NCI-H774 (cell line): Measurements from ENCODE around the gene ERBB2.
A peak's percentile ranks its signal among the peaks of the same experiment; 100 is the strongest.
"Not testable (repeated sequence)": the region's sequence is repeated elsewhere in the genome, so short reads cannot be mapped to it uniquely, and the experiment has no call there.

Experiments
- DNase-seq: peaks from one replicate; lab custom pipeline; 2025; lab: John Stamatoyannopoulos, UW

ERBB2 gene

DNA sequence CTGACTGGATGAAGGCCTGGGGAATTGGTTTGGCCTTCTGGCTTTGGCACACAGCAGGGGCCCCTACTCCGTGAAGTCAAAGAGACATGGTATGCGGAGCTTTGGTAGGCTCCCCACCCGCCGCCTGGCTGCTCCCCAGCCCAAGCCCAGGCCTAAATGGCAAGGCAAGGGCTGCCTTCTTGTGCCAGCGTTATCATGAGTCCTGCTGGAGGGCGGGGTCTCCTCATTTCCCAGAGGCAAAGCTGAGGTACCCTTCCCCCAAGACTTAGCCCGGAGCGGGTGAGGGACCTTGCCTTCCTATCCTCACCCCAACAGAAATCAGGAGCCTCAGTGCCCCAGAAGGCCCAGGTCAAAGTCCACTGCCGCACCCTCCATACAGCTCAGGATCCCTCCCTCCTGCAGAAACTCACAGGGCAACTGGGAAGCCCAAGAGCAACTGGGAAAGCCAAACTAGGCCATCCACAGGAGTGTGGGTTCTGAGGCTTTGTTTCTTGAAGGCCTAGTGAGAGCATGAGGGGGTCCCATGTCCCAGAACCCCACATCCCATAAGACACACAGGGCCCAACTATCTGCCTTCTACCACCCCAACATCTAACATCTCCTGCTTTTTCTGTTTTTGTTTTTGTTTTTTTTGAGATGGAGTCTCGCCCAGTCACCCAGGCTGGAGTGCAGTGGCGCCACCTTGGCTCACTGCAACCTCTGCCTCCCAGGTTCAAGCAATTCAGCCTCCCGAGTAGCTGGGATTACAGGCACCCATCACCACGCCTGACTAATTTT, 21.3 kb upstream of the ERBB2 start:
- DNase-seq, result no peak

DNA sequence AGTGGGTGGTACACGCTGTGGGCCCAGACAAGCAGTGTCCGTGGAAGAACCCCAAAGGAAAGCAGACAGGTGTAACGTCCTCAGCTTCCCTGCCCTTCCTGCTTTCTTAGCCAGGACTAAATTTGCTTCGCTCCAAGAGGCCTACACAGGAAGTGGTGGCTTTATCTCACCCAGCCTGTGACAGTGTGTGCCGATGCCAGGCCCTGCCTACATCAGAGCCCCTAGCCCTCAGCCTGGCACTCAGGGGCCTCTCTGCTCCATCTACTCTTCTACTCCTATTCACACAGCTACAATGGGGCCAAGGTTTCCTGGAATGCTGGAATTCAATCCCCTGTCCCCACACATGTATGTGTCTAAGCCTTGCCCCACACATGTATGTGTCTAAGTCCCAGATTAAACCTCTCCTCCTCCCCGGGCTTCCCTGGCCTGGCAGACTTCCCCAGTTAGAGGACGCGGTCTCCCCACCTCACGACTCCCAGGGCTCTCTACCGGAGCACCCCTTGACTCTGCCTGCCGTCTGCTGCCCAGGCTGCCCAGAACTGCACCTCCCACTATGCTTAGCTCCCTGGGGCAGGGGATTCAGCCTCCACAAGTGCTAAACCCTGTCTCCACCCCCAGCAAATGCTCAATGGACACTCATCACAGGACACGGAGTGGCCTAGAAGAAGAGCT, 20.2 kb upstream of the ERBB2 start:
- no peak for DNase-seq

DNA sequence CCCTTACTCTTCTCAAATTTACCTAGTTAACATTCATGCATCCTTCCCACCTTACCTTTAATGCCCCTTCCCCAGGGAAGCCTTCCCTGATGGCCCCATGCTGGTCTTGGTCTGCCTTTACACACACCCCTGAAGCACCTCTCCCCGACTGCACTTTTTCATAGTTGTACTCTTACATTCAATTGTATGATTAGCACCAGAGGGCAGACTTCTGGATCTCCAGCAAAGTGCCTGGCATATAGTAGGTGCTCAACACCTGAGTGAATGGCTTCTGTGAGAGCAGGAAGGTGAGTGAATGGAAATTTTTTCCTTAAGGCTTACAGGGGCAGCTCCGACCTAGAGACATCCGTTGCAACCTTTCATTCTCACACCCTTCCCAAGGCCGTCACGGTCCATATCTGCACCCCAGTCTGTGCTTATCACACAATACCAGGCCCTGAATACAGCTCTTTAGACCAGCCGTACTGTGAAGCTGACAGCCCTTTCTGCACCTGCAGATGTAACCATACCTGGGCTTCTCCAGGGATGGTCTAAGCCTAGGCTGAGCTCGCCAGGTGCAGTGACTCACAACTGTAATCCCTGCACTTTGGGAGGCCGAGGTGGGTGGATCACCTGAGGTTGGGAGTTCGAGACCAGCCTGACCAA, 16.4 kb upstream of the ERBB2 start:
- no peak for DNase-seq

DNA sequence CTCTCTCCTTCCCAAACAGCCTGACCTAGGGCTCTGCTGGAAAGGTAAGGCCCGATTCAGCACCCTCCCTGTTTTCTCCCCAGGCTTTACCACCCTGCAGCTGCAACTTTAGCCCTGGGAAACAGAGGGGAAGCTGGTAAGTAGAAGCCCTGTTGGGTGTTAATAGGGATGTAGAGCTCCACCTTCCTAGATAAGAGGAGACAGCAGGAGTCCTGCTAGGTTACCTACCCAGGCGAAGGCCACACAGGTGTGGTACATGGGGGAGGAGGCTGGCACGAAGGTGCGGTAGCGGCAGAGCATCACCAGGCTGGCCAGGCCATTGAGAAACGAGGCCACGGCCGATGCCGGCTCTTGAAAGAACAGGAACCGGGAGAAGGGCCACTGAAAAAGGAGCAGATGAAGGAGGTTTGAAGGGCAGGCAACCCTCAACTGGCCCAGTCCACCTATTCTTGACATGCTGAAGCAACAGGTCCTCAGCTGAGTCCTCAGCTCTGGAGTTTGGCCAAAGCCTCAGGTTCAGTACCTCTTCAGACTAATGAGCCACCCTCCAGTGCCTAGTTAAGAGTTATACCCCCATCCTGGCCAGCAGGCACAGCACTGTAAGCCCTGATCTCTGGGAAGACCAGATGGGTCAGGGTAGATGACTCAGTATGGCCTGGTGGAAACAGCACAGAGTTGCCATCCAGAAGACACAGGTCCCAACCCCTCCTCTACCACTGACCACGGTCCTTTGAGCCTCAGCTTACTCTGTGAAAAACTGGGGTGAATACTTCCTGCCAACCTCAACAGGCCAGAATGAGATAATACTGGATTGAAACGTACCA, 15.3 kb upstream of the ERBB2 start:
- DNase-seq, result no peak

DNA sequence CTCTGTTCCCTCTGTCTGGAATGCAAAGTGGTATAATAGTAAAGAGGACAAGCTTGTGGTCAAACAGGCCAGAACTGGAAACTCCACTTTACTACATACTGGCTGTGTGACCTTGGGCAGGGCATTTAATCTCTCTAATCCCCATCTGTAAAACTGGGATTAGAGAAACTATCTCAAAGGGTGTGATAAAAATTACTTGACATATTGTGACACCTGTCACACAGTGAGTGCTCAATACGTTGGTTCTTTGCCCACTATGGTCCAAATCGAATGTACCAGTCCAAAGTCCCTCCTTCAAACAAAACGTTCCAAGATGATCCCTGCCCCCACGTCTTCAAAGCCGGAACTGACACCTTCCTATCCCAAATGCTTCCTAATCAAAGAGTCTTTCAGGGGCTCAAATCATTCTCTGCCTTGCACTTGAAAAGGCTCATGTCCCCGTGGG, 12.7 kb upstream of the ERBB2 start:
- DNase-seq, result no peak

DNA sequence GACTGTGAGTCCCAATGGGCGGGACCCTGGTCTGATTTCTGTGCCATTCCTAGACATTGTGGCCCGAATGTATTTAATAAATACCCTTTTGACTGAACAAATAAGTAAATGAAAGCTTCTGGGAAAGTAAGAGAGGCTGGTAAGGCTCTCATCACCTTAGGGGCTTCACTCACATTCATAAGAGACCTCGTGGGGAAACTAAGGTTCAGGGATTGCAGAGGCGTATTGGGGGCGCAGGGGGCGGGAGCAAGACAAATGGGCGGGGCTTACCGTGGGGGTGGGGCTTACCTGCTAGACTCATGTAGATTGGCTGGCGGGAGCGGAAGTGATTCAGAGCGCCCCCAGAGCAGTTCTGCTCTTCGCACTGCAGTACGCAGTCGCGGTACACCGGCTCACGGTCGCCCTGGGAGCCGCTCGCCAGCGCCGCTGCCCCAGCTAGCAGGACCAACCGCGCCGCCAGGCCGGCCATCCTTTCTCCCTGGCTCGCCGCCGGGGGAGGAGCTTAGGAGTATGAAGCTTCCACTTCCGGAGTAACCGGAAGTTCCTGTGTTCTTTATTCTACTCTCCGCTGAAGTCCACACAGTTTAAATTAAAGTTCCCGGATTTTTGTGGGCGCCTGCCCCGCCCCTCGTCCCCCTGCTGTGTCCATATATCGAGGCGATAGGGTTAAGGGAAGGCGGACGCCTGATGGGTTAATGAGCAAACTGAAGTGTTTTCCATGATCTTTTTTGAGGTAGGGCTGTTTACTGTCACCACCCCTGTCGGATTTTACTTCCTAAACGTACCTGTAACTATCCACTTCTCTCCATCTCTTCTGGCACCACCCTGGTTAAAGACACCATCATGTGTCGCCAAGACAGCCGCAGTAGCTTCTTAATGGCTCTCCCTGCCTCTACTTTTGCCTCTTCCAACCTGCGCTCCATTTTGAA, 12.1 kb upstream of the ERBB2 start, which contains the start of gene PGAP3:
Gene PGAP3, minus strand, starts transcription at position 512 of the 929 bp plus-strand sequence. Its CDS starts 43 bp downstream, at position 469.
- DNase-seq, result peak; percentile 95

DNA sequence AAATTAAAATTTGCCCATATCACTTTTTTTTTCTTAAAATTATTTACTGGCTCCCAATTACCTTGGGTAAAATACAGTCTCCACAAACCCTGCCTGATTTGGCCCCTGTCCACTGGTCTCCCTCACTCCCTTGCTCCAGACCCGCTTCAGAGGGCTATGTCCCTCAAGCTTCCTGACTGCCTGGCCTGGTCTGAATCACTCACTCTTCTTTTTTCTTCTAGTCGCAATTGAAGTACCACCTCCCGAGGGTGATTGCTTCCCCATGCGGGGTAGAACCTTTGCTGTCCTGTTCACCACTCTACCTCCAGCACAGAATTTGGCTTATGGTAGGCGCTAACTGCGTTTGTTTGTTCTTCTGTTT, 11.4 kb upstream of the ERBB2 start:
- no peak for DNase-seq

DNA sequence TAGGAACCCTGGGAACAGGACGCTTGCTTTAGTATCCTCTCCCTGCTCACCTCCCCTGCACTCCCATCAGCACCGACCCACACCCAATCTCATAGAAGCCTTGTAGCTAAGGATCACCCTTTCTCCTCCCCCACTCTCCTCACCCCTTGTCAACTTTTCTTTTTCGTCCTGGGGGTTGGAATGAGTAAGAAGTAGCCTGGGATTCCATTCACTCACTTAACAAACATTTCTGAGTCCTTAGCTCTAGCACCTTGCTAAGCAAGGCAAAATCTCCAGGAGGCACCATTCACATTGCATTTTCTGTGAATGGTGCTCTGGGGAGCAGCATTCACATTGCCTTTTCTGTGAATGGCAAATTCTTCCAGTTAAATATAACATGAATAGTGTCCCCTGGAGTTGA, 10.9 kb upstream of the ERBB2 start:
- DNase-seq, result no peak

DNA sequence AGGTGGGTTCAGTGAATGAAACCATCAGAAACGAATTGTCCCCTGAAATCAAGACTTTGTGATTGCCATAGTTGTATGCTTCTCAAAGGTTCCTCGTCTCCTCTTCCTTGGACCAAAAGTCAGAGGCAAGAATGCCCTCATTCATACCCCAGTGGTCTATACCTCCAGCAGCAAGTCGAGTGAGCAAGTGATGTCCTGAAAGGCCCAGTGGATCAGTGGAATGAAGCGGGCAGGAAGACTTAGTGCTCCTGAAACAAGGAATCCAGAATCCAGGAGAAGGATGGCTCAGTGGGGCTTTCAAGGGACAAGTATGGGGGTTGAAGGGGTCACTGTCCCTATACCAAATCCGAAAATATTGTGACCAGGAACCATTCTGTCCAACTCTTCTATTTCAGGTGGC, 5.3 kb upstream of the ERBB2 start:
- DNase-seq, result no peak

DNA sequence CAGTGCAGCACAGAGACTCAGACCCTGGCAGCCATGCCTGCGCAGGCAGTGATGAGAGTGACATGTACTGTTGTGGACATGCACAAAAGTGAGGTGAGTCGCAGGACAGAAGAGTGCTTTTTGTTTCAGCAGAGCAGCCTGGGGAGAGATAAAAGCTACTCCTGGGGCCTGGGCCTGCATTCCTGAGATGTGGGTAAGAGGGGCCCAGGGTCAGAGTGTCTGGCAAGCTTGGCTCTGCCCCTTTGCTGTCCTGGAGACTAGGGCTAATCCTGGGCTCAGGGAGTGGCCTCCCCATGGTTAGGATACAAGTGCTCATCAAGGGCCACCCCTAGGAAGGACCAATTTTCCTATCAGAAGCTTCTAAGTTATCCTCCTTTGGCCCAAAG, 4.8 kb upstream of the ERBB2 start:
- no peak for DNase-seq

DNA sequence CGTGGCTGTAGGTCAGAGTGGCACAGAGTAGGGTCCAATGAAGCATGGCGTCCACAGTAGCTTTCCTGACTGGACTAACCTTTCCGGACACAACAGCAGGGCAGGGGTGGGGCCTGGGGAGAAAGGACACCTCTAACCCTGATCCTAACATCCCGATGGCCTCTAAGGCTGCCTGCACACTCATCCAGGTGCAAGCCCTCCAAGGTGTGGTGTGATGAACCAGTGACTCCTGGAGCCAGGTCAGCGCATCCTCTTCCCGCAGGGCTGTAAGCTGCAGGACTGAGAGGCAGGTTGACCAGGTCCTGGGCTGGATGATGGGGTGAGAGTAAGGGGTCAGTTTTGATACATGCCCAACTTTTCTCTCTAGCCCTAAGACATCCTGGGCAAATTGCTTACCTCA, 3.1 kb upstream of the ERBB2 start:
- DNase-seq, result no peak

DNA sequence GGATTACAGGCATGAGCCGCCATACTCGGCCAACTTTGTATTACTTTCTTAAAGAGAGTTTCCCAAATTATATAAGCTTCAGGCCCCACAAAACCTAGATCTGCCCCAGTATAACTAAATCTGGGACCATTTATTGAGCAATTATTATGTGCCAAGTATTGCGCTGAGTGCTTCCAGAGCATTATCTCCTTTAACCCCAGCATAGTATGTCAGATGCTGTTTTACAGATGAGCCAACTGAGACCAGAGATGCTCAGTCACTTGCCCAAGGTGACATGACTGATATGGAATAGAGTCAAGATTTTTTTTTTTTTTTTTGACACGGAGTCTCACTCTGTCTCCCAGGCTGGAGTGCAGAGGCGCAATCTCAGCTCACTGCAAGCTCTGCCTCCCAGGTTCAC, 1.9 kb upstream of the ERBB2 start:
- DNase-seq, result no peak

DNA sequence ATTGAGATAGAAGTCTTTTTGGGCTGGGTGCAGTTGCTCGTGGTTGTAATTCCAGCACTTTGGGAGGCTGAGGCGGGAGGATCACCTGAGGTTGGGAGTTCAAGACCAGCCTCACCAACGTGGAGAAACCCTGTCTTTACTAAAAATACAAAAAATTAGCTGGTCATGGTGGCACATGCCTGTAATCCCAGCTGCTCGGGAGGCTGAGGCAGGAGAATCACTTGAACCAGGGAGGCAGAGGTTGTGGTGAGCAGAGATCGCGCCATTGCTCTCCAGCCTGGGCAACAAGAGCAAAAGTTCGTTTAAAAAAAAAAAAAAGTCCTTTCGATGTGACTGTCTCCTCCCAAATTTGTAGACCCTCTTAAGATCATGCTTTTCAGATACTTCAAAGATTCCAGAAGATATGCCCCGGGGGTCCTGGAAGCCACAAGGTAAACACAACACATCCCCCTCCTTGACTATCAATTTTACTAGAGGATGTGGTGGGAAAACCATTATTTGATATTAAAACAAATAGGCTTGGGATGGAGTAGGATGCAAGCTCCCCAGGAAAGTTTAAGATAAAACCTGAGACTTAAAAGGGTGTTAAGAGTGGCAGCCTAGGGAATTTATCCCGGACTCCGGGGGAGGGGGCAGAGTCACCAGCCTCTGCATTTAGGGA, 577 bp upstream of the ERBB2 start:
- not testable (repeated sequence) for DNase-seq

DNA sequence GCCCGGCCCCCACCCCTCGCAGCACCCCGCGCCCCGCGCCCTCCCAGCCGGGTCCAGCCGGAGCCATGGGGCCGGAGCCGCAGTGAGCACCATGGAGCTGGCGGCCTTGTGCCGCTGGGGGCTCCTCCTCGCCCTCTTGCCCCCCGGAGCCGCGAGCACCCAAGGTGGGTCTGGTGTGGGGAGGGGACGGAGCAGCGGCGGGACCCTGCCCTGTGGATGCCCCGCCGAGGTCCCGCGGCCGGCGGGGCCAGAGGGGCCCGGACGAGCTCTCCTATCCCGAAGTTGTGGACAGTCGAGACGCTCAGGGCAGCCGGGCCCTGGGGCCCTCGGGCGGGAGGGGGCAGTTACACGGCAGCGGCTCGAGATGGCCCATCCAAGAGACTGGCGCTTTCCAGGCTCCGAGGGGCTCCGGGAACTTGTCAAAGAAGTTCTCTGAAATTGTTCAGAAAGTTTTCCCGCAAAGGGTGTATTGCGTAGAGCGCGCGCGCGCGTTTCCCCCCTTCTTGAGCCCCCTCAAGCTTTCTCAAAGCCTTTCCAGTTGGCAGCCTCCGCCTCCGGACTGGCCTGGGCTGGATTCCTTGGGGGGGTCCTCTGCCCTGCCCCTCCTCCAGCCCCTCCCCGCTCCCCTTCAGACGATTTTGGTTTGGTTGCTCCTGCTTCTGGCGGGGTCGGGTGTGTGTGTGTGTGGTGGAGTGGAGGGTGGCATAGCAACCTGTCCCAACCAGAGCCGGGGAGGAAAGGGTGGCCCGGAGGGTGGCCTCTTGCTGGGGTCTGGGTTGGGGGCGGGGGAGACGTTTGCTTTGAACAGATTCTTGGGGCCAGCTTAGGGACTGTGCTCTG, 504 bp downstream of the ERBB2 start:
- no peak for DNase-seq

DNA sequence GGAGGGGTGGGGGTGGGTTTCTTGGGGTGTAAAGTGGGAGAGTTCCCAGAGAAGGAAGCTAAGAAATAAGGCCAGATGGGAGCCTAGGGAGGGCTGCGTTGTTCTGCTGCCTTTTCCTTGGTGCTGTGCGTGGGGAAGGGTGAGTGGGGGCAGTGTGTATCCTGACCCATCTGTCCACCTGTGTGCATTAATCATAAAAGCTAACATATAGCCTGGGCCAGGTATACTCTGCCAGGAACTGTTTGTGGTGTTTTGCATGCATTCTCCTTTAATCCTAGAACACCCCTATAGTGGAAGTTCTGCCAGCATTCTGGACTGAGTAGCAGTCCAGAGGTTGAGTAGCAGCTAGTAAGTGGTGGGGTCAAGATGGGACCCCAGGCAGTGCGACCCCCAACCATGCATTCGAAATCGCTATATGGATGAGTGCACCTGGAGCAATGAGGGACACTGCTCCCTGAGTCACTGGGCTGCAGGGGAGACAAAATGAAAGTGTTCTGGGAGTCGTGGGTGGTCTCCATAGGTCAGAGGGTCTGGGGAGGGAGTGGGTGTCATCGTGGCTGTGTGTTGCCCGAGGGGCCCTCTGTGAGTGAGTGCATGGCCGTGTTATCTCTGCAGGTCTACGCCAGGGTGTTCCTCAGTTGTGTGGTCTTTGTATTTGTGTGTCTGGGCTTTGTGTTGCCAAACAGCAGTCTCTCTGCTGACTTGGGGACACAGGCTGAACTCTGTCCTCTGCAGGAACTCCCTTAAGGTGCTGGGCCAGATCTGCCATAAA, 1.3 kb downstream of the ERBB2 start:
- no peak for DNase-seq

DNA sequence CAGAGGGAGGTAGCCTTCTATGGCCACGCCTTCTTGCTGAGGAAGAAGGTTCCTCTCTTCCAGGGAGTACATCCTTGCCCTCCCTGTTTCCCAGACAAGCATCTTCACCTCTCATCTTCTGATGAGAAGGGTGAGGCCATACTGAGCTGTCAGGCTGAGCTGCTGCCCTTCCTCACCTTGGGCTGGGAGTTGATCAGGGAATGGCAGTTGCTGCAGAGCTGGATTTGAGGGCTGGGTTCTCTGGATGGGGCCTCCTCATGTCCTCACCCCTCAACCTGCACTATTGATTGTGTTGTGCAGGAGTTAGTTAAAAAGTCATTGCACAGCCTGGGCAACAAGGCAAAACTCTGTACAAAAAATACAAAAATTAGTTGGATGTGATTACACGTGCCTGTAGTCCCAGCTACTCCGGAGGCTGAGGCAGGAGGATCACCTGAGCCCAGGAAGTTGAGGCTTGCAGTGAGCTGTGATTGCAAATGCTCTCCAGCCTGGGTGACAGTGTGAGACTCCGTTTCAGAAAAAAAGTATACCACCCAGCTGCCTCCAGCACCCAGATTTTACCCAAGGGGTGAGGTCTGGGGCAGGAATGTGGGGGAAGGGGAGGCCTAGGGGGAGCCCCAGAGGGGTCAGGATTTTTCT, 2.0 kb downstream of the ERBB2 start:
- no peak for DNase-seq

DNA sequence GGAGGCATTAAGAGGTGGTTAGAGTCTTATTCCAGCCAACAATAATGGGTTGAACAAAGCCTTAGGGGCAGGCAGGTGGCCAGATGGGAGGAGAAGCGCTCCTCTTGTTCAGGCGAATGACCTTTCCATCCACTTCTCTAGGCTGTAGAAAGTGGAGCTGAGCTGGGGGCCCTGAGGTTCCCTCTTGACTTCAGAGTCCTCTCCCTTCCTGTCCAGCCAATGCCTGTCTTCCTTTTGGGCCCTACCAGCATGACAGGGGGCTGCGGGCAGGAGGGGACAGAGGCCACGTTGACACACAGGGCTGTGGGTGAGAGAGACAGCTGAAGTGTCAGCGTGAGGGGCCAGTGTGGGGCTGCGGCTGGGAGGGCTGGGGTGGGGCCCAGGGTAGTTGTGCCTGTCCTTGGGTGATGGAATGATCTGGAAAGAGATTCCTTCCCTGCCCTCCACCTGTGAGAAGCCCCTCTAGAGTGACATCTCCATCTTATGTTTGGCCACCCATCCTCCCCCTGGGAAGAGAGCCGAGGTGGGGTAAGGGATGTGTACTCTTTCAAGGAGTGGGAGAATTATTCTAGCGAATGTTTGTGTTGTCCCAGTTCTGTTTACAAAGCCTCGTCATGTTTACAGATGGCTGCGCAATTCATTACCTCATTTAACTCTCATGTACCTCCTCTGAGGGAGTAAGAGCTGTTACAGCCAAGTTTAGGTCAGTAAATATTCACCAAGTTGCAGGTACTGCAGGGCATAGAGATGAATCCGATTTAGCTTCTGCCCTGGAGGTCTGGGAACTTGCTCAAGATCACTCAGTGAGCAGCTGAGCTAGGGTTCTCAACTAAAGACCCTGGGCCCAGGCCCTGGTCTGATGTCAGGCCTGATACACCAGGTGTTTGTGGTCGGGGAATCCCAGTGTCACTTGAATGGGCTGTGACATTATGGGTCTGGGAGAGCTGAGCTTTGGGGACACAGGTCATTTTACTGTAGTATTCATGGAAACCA, 3.3 kb downstream of the ERBB2 start:
- DNase-seq, result peak; percentile 66
